ENCODE results near the gene AFF2. TPM values are rescaled to one million over a fixed set of nuclear protein-coding genes. Genes with fewer than 3 reads are reported as not detected.

Gene AFF2
- total and polyA plus RNA-seq, 2 donors (not counting 3 experiments of a cell fraction or from before 2014, with no cell fraction given) = 0.03 to 0.07 TPM

DNA sequence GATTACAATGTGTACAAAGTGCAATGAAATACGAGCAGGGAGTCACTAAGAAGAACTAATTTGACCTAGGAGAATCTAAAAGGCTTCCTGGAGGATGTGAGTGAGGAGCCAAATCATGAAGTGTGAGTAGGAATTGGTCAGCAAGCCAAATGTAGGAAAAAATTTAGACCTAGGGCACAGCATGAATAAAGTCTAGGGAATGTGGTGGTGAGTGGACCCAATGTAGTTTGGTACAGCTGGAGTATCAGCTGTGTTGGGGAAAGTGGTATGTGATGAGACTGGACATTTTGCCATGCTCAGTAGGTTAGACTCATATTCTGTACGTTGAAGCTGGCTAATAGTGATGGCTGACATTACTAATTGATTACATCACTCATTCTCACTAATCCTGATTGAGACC lies 191.0 kb downstream of the AFF2 start:
- Histone ChIP-seq H3K4me1 (ENCODE audit: control insufficient read depth, extremely low read depth, insufficient read depth, low read length) (no peaks in the 10 kb centered on the region), H3K4me3 (replicated peaks in 1 of 3; ENCODE audit: insufficient read depth in 1 of 3, low read depth in 1 of 3, low read length in 3 of 3) (no peak overlapping the region), H3K27me3 (ENCODE audit: control insufficient read depth in 2 of 2, insufficient read depth in 2 of 2, low read length in 2 of 2) (no peaks in the 10 kb centered on the region), H3K9ac (replicated peaks; ENCODE audit: extremely low read depth, insufficient read depth, low read length) (no peak overlapping the region), H3K9me3 (replicated peaks; ENCODE audit: control insufficient read depth, insufficient read depth, low read length) (no peaks in the 10 kb centered on the region), H3K4me2 (ENCODE audit: insufficient read depth, low read length) (no peak overlapping the region), H3K9me1 (replicated peaks; ENCODE audit: control insufficient read depth, extremely low read depth, insufficient read depth, low read length) (no peaks in the 10 kb centered on the region), H3K79me2 (ENCODE audit: control insufficient read depth, insufficient read depth, low read length) (no peaks in the 10 kb centered on the region), H3K36me3 (ENCODE audit: control insufficient read depth in 2 of 2, extremely low read depth in 1 of 2, insufficient read depth in 2 of 2, low read length in 2 of 2) (no peaks in the 10 kb centered on the region), H3K27ac (ENCODE audit: insufficient read depth, low read depth, low read length) (no peak overlapping the region), H2AFZ (ENCODE audit: low read depth, low read length) (no peak overlapping the region), H4K20me1 (replicated peaks; ENCODE audit: control insufficient read depth, extremely low read depth, insufficient read depth, low read length) (no peaks in the 10 kb centered on the region)
- TF ChIP-seq POLR2AphosphoS5 (IDR thresholded peaks at IDR 0.05; ENCODE audit: insufficient read depth, low read depth, low read length) (no peak), EZH2 (IDR thresholded peaks at IDR 0.05; ENCODE audit: borderline replicate concordance, low read depth, low read length, severe bottlenecking) (no peak)
- CTCF ChIA-PET = no interaction called here
- POLR2A ChIA-PET = no interaction called here
- FAIRE-seq (no peak), DNase-seq (ENCODE audit: low read depth, low spot score) (no peak)
- dilution Hi-C loops (cut with MboI; ENCODE audit: extremely low pct_ligation_motif_present, low sequenced_read_pairs) (no loop called here), intact Hi-C loops (cut with micrococcal nuclease) (no loop called here)
- BruUV-seq (replicated peaks) = no TSS peak

DNA sequence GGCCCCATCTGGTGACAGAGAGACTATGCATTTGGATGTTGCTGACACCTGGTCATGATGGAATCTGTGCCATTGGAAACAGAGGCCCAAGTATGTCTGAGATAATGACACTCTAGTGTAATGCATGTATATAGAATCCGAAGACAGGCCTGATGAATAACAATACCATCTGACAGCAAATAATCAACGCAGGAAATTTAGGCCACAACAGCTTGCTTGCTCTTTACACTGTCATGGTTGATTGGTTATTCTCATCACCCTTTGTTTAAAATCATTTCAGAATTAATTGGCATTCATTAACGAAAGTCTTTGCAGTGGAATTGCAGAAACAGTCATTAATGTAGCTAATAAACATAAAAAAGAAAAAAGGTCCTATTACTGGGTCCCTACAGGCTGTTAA lies 194.8 kb downstream of the AFF2 start:
- Histone ChIP-seq H3K79me2 (ENCODE audit: control insufficient read depth, insufficient read depth, low read length) (no peaks in the 10 kb centered on the region), H3K9ac (replicated peaks; ENCODE audit: extremely low read depth, insufficient read depth, low read length) (no peak overlapping the region), H3K27ac (ENCODE audit: insufficient read depth, low read depth, low read length) (no peak overlapping the region), H3K27me3 (ENCODE audit: control insufficient read depth in 2 of 2, insufficient read depth in 2 of 2, low read length in 2 of 2) (no peaks in the 10 kb centered on the region), H2AFZ (ENCODE audit: low read depth, low read length) (no peak overlapping the region), H3K36me3 (ENCODE audit: control insufficient read depth in 2 of 2, extremely low read depth in 1 of 2, insufficient read depth in 2 of 2, low read length in 2 of 2) (no peaks in the 10 kb centered on the region), H3K9me1 (replicated peaks; ENCODE audit: control insufficient read depth, extremely low read depth, insufficient read depth, low read length) (no peaks in the 10 kb centered on the region), H3K9me3 (replicated peaks; ENCODE audit: control insufficient read depth, insufficient read depth, low read length) (no peaks in the 10 kb centered on the region), H3K4me1 (ENCODE audit: control insufficient read depth, extremely low read depth, insufficient read depth, low read length) (no peaks in the 10 kb centered on the region), H3K4me2 (ENCODE audit: insufficient read depth, low read length) (no peak overlapping the region), H4K20me1 (replicated peaks; ENCODE audit: control insufficient read depth, extremely low read depth, insufficient read depth, low read length) (no peaks in the 10 kb centered on the region), H3K4me3 (replicated peaks in 1 of 3; ENCODE audit: insufficient read depth in 1 of 3, low read depth in 1 of 3, low read length in 3 of 3) (no peak overlapping the region)
- CTCF ChIA-PET = no interaction called here
- DNase-seq (ENCODE audit: low read depth, low spot score) (no peak), FAIRE-seq (no peak)
- BruUV-seq (replicated peaks) = no TSS peak
- intact Hi-C loops (cut with micrococcal nuclease) (no loop called here), dilution Hi-C loops (cut with MboI; ENCODE audit: extremely low pct_ligation_motif_present, low sequenced_read_pairs) (no loop called here)
- TF ChIP-seq FOS (IDR thresholded peaks at IDR 0.05; ENCODE audit: borderline replicate concordance, insufficient read depth, low read length) = no peak
- no peak for TF ChIP-seq POLR2AphosphoS5 (IDR thresholded peaks at IDR 0.05; ENCODE audit: insufficient read depth, low read depth, low read length)
- TF ChIP-seq MYC (IDR thresholded peaks at IDR 0.05; ENCODE audit: low read depth, low read length) = no peak
- no peak for TF ChIP-seq MAX (IDR thresholded peaks at IDR 0.05; ENCODE audit: insufficient read depth, insufficient read length)
- no peak for TF ChIP-seq JUN (IDR thresholded peaks at IDR 0.05; ENCODE audit: borderline replicate concordance, insufficient read depth, insufficient read length, low read depth)
- no peak for TF ChIP-seq CTCF (IDR thresholded peaks at IDR 0.05; ENCODE audit: extremely low read depth in 1 of 2, insufficient read depth in 1 of 2, low read depth in 1 of 2, low read length in 2 of 2)
- POLR2A ChIA-PET = no interaction called here

All from endothelial cell of umbilical vein (primary cell).